ENCODE measurements around the gene DTX1. TPM values are rescaled to one million over a fixed set of nuclear protein-coding genes. Genes with fewer than 3 reads are reported as not detected.
A peak's percentile ranks its signal among the peaks of the same experiment; 100 is the strongest.

The DTX1 gene
- polyA plus RNA-seq, 1 donor (not counting 4 experiments of a cell fraction or from before 2014, with no cell fraction given) = not detected

GRCh38 chr12:113027726-113028125 is 28.8 kb upstream of the DTX1 start:
- DNase-seq (ENCODE audit: low read depth, low spot score) (no peak), FAIRE-seq (no peak)
- Histone ChIP-seq H3K27ac (ENCODE audit: control insufficient read depth, insufficient read depth, low read length) (no peak overlapping the region), H3K27me3 (ENCODE audit: control insufficient read depth, extremely low read depth, insufficient read depth, low read length) (no peaks in the 10 kb centered on the region), H3K79me2 (ENCODE audit: control insufficient read depth, insufficient read depth, low read length) (no peaks in the 10 kb centered on the region), H3K4me1 (ENCODE audit: control insufficient read depth, extremely low read depth, insufficient read depth, low read length) (no peaks in the 10 kb centered on the region), H3K4me3 (ENCODE audit: control insufficient read depth in 2 of 3, extremely low read depth in 1 of 3, insufficient read depth in 2 of 3, low read depth in 1 of 3, low read length in 3 of 3) (no peak overlapping the region), H3K4me2 (ENCODE audit: control insufficient read depth, extremely low read depth, insufficient read depth, low read depth, low read length) (no peak overlapping the region), H4K20me1 (ENCODE audit: control insufficient read depth, extremely low read depth, insufficient read depth, low read length) (no peaks in the 10 kb centered on the region), H3K36me3 (ENCODE audit: control insufficient read depth in 2 of 2, extremely low read depth in 1 of 2, insufficient read depth in 2 of 2, low read length in 2 of 2) (no peaks in the 10 kb centered on the region), H3K9me3 (ENCODE audit: control insufficient read depth, low read depth, low read length) (no peaks in the 10 kb centered on the region), H2AFZ (ENCODE audit: control insufficient read depth, low read length) (no peak overlapping the region), H3K9me1 (ENCODE audit: control insufficient read depth, extremely low read depth, insufficient read depth, low read length) (no peaks in the 10 kb centered on the region), H3K9ac (ENCODE audit: control insufficient read depth, extremely low read depth, insufficient read depth, low read length) (no peak overlapping the region)
- dilution Hi-C loops (cut with MboI; ENCODE audit: extremely low pct_ligation_motif_present, low sequenced_read_pairs) = no loop called here
- TF ChIP-seq CTCF (optimal IDR thresholded peaks at IDR 0.05 in 1 of 3, IDR thresholded peaks at IDR 0.05 in 1 of 3, conservative IDR thresholded peaks at IDR 0.05 in 1 of 3; ENCODE audit: extremely low read depth in 1 of 3, insufficient read depth in 2 of 3, low read length in 3 of 3) (no peak), EZH2 (IDR thresholded peaks at IDR 0.05; ENCODE audit: low read length) (no peak)

GRCh38 chr12:113030875-113031525 is 25.5 kb upstream of the DTX1 start:
- H3K79me2 ChIP-seq (ENCODE audit: control insufficient read depth, insufficient read depth, low read length) = no peaks in the 10 kb centered on the region
- H3K36me3 ChIP-seq (ENCODE audit: control insufficient read depth in 2 of 2, extremely low read depth in 1 of 2, insufficient read depth in 2 of 2, low read length in 2 of 2) = no peaks in the 10 kb centered on the region
- H3K27me3 ChIP-seq (ENCODE audit: control insufficient read depth, extremely low read depth, insufficient read depth, low read length) = no peaks in the 10 kb centered on the region
- DNase-seq (ENCODE audit: low read depth, low spot score) = no peak
- H3K9ac ChIP-seq (ENCODE audit: control insufficient read depth, extremely low read depth, insufficient read depth, low read length) = no peak overlapping the region
- H2AFZ ChIP-seq (ENCODE audit: control insufficient read depth, low read length) = peak overlapping the region; percentile 24
- no peak overlapping the region for H3K4me2 ChIP-seq (ENCODE audit: control insufficient read depth, extremely low read depth, insufficient read depth, low read depth, low read length)
- H3K4me1 ChIP-seq (ENCODE audit: control insufficient read depth, extremely low read depth, insufficient read depth, low read length) = no peaks in the 10 kb centered on the region
- peak; percentile 69 for FAIRE-seq
- no peak overlapping the region for H3K4me3 ChIP-seq (ENCODE audit: control insufficient read depth in 2 of 3, extremely low read depth in 1 of 3, insufficient read depth in 2 of 3, low read depth in 1 of 3, low read length in 3 of 3)
- H3K9me3 ChIP-seq (ENCODE audit: control insufficient read depth, low read depth, low read length) = no peaks in the 10 kb centered on the region
- H3K27ac ChIP-seq (ENCODE audit: control insufficient read depth, insufficient read depth, low read length) = no peak overlapping the region
- H3K9me1 ChIP-seq (ENCODE audit: control insufficient read depth, extremely low read depth, insufficient read depth, low read length) = no peaks in the 10 kb centered on the region
- TF ChIP-seq CTCF (optimal IDR thresholded peaks at IDR 0.05 in 1 of 3, IDR thresholded peaks at IDR 0.05 in 1 of 3, conservative IDR thresholded peaks at IDR 0.05 in 1 of 3; ENCODE audit: extremely low read depth in 1 of 3, insufficient read depth in 2 of 3, low read length in 3 of 3) (peak; percentile 61 to 62 (median 62)), EZH2 (IDR thresholded peaks at IDR 0.05; ENCODE audit: low read length) (no peak)
- H4K20me1 ChIP-seq (ENCODE audit: control insufficient read depth, extremely low read depth, insufficient read depth, low read length) = no peaks in the 10 kb centered on the region
- dilution Hi-C loops (cut with MboI; ENCODE audit: extremely low pct_ligation_motif_present, low sequenced_read_pairs) = no loop called here

Measured in keratinocyte (primary cell).